Thymus (tissue), 11 donors: ENCODE results near the gene NF1. TPM values are rescaled to one million over a fixed set of nuclear protein-coding genes. Genes with fewer than 3 reads are reported as not detected.
"Not testable (repeated sequence)": the region's sequence is repeated elsewhere in the genome, so short reads cannot be mapped to it uniquely, and the experiment has no call there.

ENCODE experiments used
- DNase-seq, 9 donors: peaks; one replicate each; pipeline ENCODE4 v3.0.0-alpha.2; 2013; ENCODE audit warnings: low spot score in 9 of 9, low read depth in 6 of 9, missing footprints in 1 of 9
- H3K27ac ChIP-seq, 2 donors: one replicate each; pipeline ENCODE4 v1.5.1; 2013; ENCODE audit warnings: control low read depth in 1 of 2, low read depth in 1 of 2, low read length in 1 of 2, mild to moderate bottlenecking in 1 of 2, moderate library complexity in 1 of 2
- H3K27me3 ChIP-seq, 2 donors: one replicate each; pipeline ENCODE4 v1.5.1; 2013; ENCODE audit warnings: low read length in 1 of 2; ENCODE audit not compliant: control insufficient read depth in 2 of 2, insufficient read depth in 1 of 2
- H3K36me3 ChIP-seq, 2 donors: one replicate each; pipeline ENCODE4 v1.5.1; 2013; ENCODE audit warnings: low read length in 1 of 2, mild to moderate bottlenecking in 1 of 2, moderate library complexity in 1 of 2; ENCODE audit not compliant: control insufficient read depth in 2 of 2, insufficient read depth in 2 of 2
- H3K4me1 ChIP-seq, 2 donors: one replicate each; pipeline ENCODE4 v1.5.1; 2013; ENCODE audit warnings: low read length in 2 of 2; ENCODE audit not compliant: control insufficient read depth in 2 of 2, insufficient read depth in 2 of 2
- H3K4me3 ChIP-seq, 2 donors: one replicate each; pipeline ENCODE4 v1.5.1; 2013; ENCODE audit warnings: low read length in 2 of 2, control low read depth in 1 of 2, mild to moderate bottlenecking in 1 of 2
- H3K9me3 ChIP-seq, 2 donors: one replicate each; pipeline ENCODE4 v1.5.1; 2013; ENCODE audit warnings: low read length in 1 of 2, mild to moderate bottlenecking in 1 of 2; ENCODE audit not compliant: control insufficient read depth in 2 of 2, insufficient read depth in 1 of 2
- WGBS: extraction: QIAGEN DNeasy Blood & Tissue Kit; methylation state at CpG from one replicate; pipeline ENCODE4 v1.1.7; 2013; 5-methylcytosine and 5-hydroxymethylcytosine counted together
- polyA plus RNA-seq: library from polyadenylated mRNA; stranded (reverse); fragments of 200-250 nt; gene quantifications from one replicate; pipeline ENCODE4 v1.2.3, GENCODE V29; 2013
- total RNA-seq: library from RNA; stranded (reverse); fragments of 120-200 nt; gene quantifications from one replicate; pipeline ENCODE4 v1.2.4, GENCODE V29; 2013
- donor health status: healthy.

Gene NF1
- total and polyA plus RNA-seq, 2 donors = 10.3 to 16.6 TPM

DNA sequence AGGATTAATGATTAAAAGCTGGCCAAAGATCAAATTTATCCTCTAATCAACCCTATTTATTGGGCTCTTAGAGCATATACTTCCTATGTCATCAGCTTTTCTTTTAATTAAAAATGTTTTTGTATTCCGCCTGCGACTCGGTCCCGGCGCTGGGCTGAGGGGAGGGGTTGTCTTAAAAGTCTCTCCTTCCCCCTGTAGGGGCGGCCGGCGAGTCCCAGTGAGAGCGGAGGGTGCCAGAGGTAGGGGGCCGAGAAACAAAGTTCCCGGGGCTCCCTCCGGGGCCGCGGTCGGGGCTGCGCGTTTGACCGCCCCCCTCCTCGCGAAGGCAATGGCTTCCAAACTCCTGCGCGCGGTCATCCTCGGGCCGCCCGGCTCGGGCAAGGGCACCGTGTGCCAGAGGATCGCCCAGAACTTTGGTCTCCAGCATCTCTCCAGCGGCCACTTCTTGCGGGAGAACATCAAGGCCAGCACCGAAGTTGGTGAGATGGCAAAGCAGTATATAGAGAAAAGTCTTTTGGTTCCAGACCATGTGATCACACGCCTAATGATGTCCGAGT, 250.5 kb downstream of the NF1 start:
- not testable (repeated sequence) for H3K4me1 ChIP-seq, H3K27me3 ChIP-seq, DNase-seq, H3K4me3 ChIP-seq, H3K27ac ChIP-seq, H3K9me3 ChIP-seq
- peaks cover 11 to 24% of the 10 kb centered on the region in 2 donors for H3K36me3 ChIP-seq
- WGBS = 90% methylated on average over 21 of the region's 34 CpGs

DNA sequence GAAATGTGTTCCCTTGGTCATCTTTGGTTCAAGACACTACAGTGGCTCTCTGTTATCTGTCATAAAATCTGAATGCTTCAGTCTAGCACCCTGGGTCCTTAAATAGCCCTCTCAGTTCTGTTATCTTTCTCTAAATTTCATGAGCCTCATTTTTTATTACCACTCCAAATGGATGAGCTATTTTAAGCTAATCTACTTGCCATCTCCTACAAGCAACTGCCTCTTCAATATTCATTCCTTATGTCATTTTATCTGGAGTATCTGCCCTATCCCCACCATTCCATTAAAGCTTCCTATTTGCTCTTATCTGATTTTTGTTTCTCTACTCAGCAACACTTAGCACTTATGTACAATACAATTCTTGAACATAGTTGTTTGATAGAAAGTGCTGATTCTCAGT, 254.7 kb downstream of the NF1 start:
- H3K9me3 ChIP-seq = no peaks in the 10 kb centered on the region
- no peak overlapping the region for H3K27ac ChIP-seq
- no peaks in the 10 kb centered on the region for H3K4me1 ChIP-seq
- no peak overlapping the region for H3K4me3 ChIP-seq
- no peak for DNase-seq
- no peaks in the 10 kb centered on the region for H3K27me3 ChIP-seq
- H3K36me3 ChIP-seq = peaks cover 17 to 25% of the 10 kb centered on the region in 2 donors

DNA sequence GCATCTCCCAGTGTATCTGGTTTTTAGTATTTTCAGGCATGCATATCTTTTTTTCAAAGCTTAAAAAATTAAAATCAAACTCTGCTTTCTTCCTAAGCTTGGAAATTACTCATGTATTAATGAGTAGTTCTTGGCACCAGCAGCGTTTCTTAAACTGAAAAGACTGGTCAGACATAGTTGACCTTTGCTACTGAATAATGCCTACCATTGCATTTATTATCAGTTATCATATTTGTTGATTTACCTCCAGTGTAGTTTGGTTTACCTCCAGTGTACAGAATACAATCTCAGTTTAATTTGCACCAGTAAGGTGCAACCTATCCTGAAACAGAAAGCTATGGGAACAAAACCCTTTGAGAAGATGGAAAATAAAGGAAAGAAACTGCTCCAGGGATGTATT, 261.2 kb downstream of the NF1 start:
- Histone ChIP-seq H3K4me3 (no peak overlapping the region), H3K4me1 (no peaks in the 10 kb centered on the region), H3K27ac (no peak overlapping the region), H3K9me3 (no peaks in the 10 kb centered on the region), H3K27me3 (no peaks in the 10 kb centered on the region), H3K36me3 (peaks cover 24 to 37% of the 10 kb centered on the region in 2 donors)
- WGBS = 100% methylated on average over 1 of the region's 1 CpG
- no peak for DNase-seq

DNA sequence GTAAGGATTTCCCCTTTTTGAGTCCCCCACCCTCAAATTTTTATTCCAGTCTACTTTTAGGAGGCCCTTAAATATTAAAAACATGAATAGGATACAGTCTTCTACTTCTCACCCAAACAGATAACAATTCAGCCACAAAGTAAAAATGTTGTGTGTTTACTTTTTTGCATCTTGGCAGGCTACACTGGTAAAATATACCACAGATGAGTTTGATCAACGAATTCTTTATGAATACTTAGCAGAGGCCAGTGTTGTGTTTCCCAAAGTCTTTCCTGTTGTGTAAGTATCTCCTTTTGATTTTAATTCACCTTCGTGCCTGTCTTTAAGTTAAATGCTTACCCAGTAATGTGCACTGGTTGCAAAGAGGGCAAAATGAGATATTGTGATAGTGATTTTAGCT, 262.3 kb downstream of the NF1 start:
- no peak overlapping the region for H3K27ac ChIP-seq
- no peaks in the 10 kb centered on the region for H3K27me3 ChIP-seq
- no peaks in the 10 kb centered on the region for H3K9me3 ChIP-seq
- H3K36me3 ChIP-seq = peaks cover 16 to 41% of the 10 kb centered on the region in 2 donors
- DNase-seq = no peak
- no peaks in the 10 kb centered on the region for H3K4me1 ChIP-seq
- WGBS = 95% methylated on average over 2 of the region's 2 CpGs
- no peak overlapping the region for H3K4me3 ChIP-seq

DNA sequence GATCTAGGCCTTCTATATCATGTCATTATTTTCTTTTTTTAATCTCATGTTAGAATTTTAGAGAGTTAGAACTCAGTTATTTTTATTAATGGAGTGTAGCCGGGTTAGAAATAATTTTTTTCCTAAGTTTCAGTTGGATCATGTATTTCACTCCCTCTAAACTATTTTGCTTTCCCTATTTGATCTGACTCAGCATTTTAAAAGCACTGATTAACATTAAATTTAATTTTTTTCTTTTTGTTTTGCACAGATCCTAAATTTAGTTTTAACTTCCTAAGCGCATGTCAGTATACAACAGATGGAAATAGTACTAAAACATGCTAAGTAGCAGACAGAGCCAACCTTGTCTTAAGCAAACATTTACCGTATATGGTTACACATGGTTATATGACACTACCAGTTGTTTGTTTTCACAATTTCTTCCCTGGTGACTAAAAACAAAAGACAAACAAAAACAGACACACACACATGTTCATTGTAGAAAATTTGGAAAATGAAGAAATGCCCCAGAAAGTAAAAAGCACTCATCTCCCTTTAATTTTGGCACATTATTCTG, 263.1 kb downstream of the NF1 start:
- Histone ChIP-seq H3K4me3 (no peak overlapping the region), H3K27me3 (no peaks in the 10 kb centered on the region), H3K4me1 (no peaks in the 10 kb centered on the region), H3K27ac (no peak overlapping the region), H3K36me3 (peaks cover 14 to 34% of the 10 kb centered on the region in 2 donors), H3K9me3 (no peaks in the 10 kb centered on the region)
- DNase-seq = no peak
- 97% methylated on average over 3 of the region's 3 CpGs for WGBS

DNA sequence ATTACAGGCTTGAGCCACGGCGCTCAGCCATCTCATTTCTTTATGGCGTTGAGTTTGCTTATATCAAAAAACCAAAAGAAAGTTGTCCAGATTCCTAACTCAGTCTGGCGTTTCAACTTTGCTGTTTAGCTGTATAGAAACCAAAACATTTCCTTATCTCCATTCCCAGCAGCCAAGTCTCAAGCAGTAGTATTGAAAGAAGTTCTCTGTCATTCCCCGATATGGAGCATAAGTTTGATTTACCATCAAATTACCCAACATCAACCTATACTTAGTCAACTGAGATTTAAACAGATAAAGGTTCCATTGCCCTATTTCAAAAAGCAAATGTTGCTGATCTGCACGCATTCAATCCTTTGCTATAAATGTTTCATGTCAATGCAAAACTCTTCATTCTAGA, 269.2 kb downstream of the NF1 start:
- no peaks in the 10 kb centered on the region for H3K4me1 ChIP-seq
- H3K9me3 ChIP-seq = no peaks in the 10 kb centered on the region
- no peak overlapping the region for H3K4me3 ChIP-seq
- DNase-seq = no peak
- H3K27ac ChIP-seq = no peak overlapping the region
- H3K36me3 ChIP-seq = peaks cover 3 to 26% of the 10 kb centered on the region in 2 donors
- WGBS = 99% methylated on average over 6 of the region's 6 CpGs
- H3K27me3 ChIP-seq = no peaks in the 10 kb centered on the region

DNA sequence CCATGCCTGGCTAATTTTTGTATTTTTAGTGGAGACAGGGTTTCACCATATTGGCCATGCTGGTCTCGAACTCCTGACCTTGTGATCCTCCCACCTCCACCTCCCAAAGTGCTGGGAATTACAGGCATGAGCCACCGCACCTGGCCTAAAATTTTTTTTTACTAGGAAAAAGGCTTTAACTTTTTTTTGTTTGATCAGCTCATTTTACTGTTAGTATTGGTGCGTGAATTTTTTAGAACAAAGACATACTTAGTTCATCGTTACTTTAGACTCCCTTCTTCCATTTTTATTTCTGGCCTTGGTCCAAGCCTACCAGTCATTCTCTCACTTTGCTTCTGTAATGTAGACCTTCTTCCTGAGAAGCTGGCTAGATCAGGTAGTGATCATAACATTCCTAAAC, 271.3 kb downstream of the NF1 start:
- no peak overlapping the region for H3K4me3 ChIP-seq
- H3K27me3 ChIP-seq = no peaks in the 10 kb centered on the region
- WGBS = 99% methylated on average over 4 of the region's 4 CpGs
- H3K9me3 ChIP-seq = no peaks in the 10 kb centered on the region
- no peaks in the 10 kb centered on the region for H3K4me1 ChIP-seq
- H3K27ac ChIP-seq = no peak overlapping the region
- DNase-seq = no peak
- peaks cover 0 to 20% of the 10 kb centered on the region in 2 donors for H3K36me3 ChIP-seq

DNA sequence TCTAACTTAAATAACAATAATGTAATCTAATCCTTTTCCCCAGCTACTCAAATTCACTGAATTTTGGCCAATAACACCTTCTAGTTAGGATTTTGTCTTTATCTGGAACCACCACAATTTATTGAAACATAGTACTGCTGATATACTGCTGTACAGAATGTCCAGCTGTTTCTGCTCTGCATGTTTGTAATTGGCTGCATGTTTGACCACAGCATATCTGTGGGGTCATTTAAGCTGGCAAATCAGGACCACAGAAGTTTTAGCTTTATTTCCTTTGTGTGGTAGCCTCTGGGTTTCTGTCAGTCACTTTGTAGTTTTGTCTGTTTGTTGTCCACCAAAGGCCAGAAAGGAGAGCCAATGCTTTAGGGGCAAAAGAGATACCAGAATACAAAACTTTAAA, 274.5 kb downstream of the NF1 start:
- H3K4me1 ChIP-seq = no peaks in the 10 kb centered on the region
- DNase-seq = no peak
- no peaks in the 10 kb centered on the region for H3K27me3 ChIP-seq
- H3K4me3 ChIP-seq = no peak overlapping the region
- H3K9me3 ChIP-seq = no peaks in the 10 kb centered on the region
- peaks cover 5 to 19% of the 10 kb centered on the region in 2 donors for H3K36me3 ChIP-seq
- H3K27ac ChIP-seq = no peak overlapping the region

DNA sequence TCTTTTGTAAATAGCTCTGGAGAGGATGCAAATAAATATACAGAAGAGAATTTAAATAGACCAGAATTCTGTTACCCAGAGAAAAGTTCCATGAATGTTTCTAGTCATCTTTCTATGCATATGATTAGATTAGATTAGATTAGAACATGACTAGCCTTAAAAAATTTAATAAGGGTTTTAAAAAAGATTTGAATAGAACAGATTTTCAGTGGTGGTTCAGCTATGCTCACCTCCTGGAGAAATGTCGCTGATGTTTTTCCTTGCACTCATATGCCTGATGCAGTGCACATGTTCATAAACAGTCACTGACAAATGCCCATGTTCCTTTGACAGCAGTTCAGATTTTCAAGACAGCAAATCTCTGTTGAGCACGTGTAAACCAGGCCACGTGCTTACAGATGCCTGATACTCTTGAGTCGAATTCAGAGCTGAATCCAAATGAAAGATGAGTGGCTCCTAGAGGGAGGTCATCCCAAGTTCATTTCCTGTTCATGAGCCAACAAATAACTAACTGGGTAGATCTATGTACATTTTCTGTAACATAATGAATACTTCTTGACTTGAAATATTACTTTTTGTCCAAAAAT, 276.8 kb downstream of the NF1 start:
- H3K27me3 ChIP-seq = no peaks in the 10 kb centered on the region
- WGBS = 75% methylated on average over 4 of the region's 4 CpGs
- H3K9me3 ChIP-seq = no peaks in the 10 kb centered on the region
- DNase-seq = no peak
- H3K27ac ChIP-seq = no peak overlapping the region
- no peaks in the 10 kb centered on the region for H3K4me1 ChIP-seq
- H3K4me3 ChIP-seq = no peak overlapping the region
- H3K36me3 ChIP-seq = peaks cover 5 to 20% of the 10 kb centered on the region in 2 donors
